ENCODE data around the gene TANGO2.

TANGO2 gene

GRCh38 chr22:20020533-20021195, at the start of gene TANGO2:
Gene TANGO2 (plus strand): TSS chr22:20021110. CDS start chr22:20036799, 15,689 bp downstream.
- DNase-seq (ENCODE audit: low read depth) = no peak

DNA sequence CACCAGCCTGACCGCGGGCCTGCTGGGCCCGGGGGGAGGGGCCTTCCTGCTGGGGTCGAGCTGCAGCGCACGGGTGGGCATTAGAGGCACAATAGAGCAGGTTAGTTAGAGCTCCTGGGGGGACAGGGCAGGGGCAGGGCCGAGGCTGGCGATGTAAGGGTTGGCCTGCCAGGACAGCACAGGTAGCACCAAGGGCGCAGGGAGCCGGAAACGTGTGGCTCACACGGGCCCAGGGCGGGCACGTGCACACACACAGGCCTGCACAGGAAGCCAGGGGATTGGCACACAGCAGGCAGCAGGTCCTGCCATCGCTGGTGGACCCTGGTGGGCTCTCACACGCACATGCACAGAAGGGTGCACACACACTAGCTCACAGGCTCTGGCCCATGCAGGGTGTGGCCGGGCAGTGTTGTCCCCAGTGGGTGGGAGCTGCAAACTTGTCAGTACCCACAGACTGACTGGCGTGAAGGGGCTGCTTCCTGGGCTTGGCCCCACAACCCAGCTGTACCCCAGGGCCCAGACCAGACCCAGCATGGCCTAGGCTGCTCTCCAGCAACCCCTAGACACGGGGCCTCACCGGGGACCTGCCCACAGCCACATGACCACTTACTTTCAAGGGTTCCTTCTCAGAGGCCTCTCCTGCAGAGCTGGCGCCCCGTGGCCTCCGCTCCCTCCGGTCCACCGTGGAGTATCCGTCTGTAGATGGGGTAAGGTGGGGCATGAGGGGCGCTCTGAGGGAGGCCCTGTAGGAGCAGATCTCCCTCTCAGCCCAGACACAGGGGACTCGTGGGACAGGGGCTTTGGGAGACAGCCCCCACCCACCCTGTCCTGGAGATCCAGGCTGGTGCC, 49.4 kb upstream of the TANGO2 start:
- no peak for DNase-seq (ENCODE audit: low read depth)

DNA sequence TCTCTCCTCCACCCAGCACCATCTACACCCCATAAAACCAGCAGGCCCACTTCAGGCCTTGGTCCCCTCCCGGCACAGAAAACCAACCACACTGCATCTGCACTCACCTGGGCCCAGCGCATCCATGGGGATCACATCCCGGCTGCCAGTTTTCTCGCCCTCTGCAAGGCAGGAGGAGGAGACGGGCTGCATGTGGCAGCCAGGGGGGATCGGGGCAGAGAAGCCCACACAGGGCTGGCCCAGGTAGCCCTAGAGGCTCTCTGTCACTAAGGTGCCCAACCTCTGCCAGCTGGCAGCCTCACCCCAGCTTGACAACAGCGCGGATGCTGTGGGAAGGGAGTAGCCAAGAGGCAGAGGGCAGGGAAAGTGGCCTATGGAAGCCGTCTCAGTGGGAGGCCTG, 48.7 kb upstream of the TANGO2 start:
- DNase-seq (ENCODE audit: low read depth) = no peak

GRCh38 chr22:19972652-19973550, 48.0 kb upstream of the TANGO2 start:
- no peak for DNase-seq (ENCODE audit: low read depth)

GRCh38 chr22:19973551-19974267, 47.2 kb upstream of the TANGO2 start:
- DNase-seq (ENCODE audit: low read depth) = no peak

GRCh38 chr22:19974268-19974861, 46.5 kb upstream of the TANGO2 start:
- DNase-seq (ENCODE audit: low read depth) = no peak

DNA sequence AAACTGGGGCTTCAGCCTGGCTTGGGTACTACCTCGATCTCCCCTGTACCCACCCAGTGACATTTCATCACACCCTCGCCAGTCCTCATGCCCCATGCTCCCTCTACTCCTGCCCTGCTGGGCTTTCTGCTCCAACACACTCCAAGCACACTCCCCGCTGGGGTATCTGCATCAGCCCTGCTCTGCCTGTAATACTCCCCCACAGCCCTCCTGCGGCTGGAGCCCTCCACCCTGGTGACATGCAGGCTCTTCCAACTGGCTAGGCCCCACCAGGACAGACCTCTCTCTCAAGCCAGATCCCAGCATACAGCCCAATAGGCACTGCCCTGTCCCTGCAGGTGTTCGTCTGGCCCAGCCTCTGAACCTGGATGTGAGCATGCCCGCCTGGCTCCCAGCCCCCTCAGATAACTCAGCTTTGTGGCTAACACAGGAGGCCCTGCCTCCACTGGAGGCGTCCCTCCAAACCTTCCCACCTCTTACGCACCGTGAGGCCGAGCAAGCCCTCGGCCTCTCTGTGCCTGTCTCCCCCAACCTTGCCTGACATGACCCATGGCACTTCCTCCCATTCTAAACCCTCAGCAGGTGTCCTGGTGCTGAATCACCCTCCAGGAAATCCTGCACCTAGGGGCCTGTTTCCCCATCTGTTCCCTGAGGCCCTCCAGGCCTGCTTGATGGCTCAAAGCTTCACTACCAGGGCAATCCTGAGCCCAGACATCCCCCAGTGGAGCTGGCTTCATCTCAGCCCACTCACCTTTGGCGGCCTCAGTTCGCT, 45.8 kb upstream of the TANGO2 start:
- DNase-seq (ENCODE audit: low read depth) = no peak

GRCh38 chr22:19975707-19976035, 45.2 kb upstream of the TANGO2 start:
- no peak for DNase-seq (ENCODE audit: low read depth)

DNA sequence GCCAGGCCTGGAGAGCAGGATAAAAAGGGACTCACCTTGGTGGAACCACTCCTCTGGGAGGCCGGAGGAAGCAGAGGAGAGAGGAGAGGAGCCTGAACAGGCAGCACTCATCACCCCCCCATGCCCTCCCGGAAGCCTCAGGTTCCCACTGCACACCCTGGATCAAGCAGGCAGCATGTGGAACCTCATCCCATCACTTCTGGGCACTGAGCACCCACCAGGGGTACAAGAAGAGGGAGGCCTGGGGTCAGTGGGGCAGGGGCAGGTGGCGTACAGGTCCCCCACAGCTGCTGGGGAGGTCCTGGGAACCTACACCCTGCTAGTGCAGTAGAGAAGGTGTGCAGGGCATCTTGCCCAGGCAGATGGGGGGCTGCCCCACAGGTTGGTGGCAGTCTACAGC, 44.2 kb upstream of the TANGO2 start:
- DNase-seq (ENCODE audit: low read depth) = no peak

- DNase-seq (ENCODE audit: low read depth) = no peak
Observed at GRCh38 chr22:19977296-19978243, 43.3 kb upstream of the TANGO2 start.

GRCh38 chr22:19978748-19979147, 42.2 kb upstream of the TANGO2 start:
- DNase-seq (ENCODE audit: low read depth) = no peak

GRCh38 chr22:19979712-19980493, 41.0 kb upstream of the TANGO2 start:
- DNase-seq (ENCODE audit: low read depth) = no peak

DNA sequence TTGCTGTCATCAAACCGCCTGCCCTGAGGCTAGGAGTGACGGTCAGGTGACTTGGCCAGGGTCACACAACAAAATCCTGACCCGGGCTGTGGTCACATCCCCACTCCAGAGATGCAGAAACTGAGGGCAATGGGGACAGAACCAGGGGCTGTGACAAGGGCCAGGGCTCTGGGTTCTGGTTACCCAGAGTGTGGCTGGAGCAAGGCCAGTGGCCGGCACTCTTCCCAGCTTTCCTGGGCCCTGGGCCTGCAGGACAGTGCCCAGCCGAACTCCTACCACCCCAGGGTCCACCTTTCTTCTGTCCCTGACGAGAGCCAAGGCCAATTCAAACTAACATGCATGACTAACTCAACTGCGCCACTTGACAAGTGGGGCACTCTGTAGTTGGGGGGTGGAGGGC, 40.1 kb upstream of the TANGO2 start:
- DNase-seq (ENCODE audit: low read depth) = no peak

DNA sequence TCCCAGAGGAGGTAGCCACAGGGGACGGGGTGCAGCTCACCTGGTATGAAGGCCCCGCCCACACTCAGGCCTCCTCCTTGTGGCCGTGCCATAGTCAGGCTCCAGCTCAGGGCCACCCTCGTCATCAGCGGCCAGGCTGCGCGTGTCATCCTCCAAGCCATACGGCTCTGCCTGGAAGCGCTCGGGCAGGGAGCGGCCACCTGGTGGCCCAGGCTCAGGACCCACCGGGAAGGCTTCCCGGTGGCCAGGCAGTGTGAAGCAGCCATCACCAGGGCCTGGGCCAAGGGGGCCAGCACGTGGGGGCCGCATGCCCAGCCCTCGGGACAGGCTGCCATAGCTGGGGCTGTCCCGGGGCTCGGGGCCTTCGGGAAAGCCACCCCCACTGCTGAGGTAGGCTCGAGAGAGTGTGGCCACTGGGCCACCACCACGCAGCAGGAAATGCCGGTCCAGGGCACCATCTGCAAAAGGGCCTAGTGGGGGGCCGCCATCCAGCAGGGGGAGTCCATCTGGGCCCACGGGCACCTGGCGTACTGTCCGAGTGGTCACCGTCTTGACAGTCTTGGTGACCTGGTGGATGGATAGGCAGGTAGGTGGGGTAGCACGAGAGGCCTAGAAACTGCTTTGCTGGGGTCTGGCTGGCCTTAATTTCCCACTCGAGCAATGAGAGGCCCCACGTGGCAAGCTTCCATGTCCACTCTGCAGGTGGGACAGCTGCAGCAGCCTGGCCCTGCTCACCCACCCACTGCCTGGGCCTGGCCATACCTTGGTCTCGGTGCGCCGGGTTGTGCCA, 39.5 kb upstream of the TANGO2 start:
- DNase-seq (ENCODE audit: low read depth) = no peak

DNA sequence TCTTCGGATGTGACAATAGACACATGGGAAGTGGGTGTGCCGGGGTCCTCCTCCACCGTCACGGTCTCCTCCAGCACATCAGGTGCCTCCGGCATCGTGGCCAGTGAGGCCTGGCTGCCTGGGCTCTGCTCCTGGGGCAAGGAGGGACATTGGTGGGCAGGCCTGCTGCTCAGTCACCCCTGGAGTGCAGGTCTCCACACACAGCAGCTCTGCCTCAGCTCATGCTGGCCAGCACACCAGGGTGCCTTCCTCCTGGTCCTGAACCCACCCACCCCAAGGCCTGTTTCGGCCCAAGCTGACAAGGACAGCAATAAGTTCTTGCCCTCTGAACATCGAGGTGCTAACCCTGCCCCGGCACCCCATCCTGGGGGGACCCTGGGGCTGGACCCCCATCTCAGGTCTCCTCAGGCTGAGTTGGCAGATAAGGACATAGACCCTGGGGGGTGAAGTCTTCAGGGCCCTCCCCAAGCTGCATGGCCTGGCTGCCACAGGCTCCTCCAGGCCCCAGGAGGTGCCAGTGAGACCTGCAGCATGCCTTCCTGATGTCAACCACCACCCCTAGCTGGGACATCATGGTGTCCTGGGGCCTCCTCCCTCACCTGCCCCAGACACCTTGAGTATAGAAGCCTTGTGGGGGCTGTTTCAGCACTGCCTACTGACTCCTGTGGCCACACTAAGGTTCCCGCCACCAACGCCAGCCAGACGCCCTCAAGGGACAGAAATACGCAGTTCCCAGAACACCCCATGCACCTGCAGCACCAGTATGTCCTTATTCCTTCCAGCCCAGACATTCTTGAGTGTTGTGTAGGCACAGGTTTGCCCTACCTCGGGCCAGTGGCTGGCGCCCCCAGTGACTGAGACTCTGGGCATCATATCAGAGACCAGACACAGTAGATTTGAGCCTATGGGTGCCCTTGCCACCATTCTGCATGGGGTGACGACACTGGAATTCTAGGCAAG, 38.7 kb upstream of the TANGO2 start:
- no peak for DNase-seq (ENCODE audit: low read depth)

GRCh38 chr22:19982991-19983578, 37.8 kb upstream of the TANGO2 start:
- no peak for DNase-seq (ENCODE audit: low read depth)

Measured in non-pigmented ciliary epithelial cell (primary cell).